GM19351 (cell line): ENCODE data around the gene KAT6B.
"Not testable (repeated sequence)": the region's sequence is repeated elsewhere in the genome, so short reads cannot be mapped to it uniquely, and the experiment has no call there.

Source experiments
- ATAC-seq: cut with Tn5 transposase; IDR thresholded peaks from one replicate; pipeline ENCODE4 v1.9.1; 2021; ENCODE audit warnings: mild to moderate bottlenecking, moderate library complexity; ENCODE audit not compliant: unreplicated experiment

Gene KAT6B

GRCh38 chr10:74913377-74913979 is 87.1 kb downstream of the KAT6B start:
- ATAC-seq = no peak

DNA sequence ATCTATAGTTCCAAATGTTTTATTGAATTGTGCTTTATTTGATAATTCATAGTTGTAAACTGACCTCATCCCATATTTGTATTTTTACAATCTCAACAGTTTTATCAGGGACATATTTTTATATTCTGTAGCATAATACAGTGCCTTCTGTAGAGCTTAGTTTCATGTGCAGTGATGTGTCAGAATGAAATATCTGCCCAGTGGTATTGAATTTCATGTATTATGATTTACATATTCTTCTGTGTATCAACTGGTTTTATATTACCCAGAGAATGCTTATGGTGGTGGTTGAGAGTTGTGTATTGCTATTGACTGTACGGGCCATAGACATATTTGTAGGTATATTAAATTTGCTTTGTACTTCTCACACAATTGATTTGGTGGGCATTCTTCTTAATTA is 89.9 kb downstream of the KAT6B start:
- no peak for ATAC-seq

DNA sequence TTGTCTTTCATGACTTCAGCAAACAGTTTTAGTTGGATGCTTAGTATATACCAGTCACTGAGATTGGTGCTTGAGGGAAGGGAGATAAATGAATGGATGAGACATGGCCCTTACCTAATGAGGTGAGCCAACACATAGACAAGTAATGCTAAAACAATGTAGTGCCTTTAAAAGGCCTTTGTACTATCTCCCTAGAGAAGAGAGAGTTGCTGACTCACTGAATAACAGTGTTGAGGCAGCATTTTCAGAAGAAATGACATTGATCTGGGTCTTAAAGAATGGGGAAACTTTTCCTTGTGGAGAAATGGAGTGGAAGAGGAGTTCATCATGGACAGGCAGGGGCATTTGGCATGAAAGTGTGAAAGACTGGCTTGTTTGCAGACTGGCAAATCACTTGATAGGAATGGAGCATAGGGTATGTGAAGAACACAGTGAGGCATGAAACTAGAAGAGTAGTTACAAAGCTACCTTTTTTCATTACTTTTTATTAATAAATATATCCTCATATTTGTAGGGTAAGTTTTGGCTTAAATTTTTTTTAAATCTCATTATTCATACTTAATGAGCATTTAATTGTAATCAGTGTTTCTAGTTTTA is 91.2 kb downstream of the KAT6B start:
- no peak for ATAC-seq

- ATAC-seq = no peak
Measured at GRCh38 chr10:74919671-74920070, 93.3 kb downstream of the KAT6B start.

- ATAC-seq = not testable (repeated sequence)
Measured at GRCh38 chr10:74921070-74921469, 94.7 kb downstream of the KAT6B start.

DNA sequence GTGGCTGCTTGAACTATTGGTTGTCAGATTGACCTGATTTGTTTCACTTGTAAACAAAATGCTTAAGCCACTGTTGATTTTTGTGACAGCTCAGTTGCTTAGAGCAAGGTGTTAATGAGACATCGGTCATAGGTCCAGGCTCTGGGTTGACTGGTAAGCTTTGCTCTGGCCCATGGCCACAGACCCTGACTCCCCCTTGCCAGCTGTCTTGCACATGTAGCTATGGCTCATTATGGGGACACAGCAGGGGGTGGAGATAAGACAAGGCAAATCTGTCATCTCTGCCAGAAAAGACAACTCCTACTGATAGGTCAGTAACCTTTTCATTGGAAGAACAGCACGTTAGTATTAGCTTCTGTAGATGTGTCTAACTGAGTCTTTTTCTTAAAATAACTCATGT is 95.3 kb downstream of the KAT6B start:
- ATAC-seq = no peak

- ATAC-seq = no peak
Measured at GRCh38 chr10:74922921-74923320, 96.5 kb downstream of the KAT6B start.

DNA sequence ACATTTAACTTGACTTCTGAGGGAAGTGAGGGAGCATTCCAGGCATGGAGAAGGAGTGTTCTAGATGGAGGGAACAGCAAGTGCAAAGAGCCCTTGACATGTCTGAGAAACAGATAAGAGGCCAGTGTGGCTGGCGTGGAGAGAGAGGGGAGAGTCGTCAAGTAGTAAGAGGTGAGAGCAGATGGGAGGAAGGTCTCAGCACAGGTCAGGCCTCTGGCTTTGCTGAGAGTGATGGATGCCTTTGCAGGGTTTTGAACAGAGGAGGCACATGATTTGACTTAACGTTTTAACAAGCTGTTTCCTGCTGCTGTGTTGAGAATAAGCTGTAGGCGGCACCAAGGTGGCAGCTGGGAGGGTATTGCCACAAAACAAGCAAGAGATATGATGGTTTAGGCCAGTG is 97.2 kb downstream of the KAT6B start:
- no peak for ATAC-seq

DNA sequence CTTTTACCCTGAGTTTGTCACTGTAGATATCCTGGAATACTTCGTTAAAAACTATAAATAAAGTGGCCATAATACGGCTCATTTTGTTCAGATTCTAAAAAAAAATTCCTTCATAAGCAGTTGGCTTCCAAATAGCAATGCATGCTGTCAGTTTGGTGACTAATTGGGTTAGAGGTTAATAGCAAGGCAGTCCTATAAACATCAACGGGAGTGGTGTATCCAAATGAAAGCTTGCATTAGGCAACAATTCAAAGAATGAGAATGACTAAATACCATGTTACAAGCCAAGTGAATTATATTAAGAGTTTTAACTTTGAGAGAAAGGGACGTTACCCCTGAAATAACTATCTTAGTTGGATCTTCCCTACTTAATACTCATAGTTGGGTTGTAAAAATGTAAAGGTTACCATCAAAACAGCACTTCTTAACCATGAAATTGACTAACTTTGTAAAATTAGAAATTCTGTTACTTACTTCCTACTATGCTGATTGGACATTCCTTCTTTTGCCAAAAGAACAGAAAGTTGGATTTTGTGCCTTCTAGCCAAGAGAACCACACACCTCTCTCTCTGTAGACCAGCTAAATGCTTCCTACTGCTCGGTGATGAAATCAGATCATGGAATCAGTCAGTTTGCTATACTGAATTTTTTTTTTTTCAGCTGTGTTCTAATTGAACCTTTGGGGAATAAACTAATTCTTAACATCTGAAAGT is 98.0 kb downstream of the KAT6B start:
- ATAC-seq = no peak

GRCh38 chr10:74925291-74925690 is 98.9 kb downstream of the KAT6B start:
- ATAC-seq = no peak

DNA sequence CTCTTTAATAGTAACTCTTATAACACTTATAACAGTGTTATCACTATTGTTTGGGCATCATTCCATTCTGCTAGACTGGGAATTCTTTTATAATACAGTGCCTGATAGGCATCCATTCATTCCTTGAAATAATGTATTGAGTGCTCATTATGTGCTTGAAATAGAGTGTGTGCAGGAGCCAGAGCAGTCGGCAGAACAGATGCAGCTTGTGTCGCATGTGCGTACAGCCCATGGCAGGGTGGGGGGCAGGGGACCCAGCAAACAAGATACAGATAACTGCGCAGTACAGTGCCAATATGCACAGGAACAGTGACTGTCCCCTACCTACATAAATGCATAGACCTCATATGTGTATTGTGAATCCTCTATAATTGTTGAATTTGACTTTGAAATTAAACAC is 99.3 kb downstream of the KAT6B start:
- ATAC-seq = no peak

GRCh38 chr10:74926791-74927585 is 100.6 kb downstream of the KAT6B start:
- ATAC-seq = no peak

DNA sequence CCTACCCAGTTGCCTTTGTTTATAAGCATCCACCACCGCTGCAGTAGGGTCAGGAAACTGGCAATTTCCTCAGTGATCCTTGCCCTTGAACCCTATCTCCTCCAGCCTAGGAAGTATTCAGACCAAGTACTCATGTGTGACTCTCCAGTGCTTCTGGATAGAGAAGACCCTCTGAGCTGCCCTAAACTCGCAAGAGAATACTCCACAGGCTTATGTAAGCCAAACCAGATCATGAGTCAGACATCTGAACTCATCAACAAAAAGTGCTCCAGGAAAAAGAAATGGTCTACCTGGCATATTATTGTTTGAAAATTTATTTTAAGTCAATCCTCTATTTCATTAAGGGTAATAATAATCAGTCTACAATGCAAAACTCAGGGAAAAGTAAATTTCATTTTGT is 101.3 kb downstream of the KAT6B start:
- ATAC-seq = no peak

DNA sequence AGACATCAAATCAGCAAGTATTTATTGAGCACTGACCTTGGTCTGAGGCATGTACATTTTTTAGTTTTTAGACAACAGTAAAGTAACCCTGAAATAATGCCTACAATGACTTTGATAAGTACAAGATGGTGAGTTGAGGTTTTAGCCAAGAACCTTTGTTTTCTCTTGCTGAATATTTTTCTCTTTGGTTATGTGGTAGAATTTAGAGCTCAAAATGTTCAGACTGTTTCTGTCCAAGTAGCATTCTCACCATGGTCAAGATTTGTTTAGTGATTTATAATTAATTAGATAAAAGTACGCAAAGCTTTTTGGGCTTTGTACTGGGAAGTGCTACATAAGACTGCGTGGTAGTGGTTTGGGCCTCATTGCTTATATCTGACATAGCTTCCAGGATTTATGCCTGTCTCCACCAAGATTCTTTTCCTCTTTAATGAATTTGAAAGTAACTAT is 102.4 kb downstream of the KAT6B start:
- ATAC-seq = no peak

- ATAC-seq = no peak
Measured at GRCh38 chr10:74929197-74929596, 102.8 kb downstream of the KAT6B start.

DNA sequence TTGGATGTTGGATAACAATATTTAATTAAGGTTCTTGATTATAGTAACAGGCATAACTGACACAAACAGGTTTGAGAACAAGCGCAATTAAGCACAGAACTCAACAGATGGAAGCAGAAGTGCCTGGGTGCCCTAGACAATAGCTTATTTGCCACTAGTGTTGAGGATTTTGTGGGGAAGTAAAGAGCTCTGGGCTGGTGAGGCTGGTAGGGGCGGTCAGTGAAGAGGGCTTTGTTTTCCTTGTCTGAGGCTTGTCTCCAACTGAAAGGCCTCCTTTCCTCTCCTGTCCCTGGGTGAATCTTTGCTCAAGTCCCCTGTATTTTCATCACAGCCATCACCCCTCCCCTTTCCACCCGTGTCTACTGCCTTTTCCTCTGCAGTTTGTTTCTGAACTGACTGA is 104.6 kb downstream of the KAT6B start:
- ATAC-seq = no peak

DNA sequence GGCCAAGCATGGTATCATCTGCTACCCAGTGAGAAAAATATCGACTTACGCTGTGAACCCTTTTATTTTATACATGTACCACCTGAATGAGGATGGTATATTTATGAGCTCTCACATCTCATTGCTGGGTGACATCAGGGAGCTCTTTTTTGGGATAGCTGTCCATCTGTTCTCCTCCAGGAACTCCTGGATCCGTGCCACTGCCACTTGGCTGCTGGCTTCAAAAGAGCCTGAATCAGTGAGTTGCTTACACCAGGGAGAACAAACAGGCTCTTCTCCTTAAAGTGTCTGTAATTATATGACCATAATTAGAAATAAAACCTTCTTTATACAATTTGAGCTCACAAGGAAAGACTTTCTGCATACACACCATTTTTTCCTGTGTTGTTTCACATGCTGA is 106.2 kb downstream of the KAT6B start:
- ATAC-seq = no peak

GRCh38 chr10:74934100-74934812 is 107.9 kb downstream of the KAT6B start:
- ATAC-seq = no peak

GRCh38 chr10:74936577-74937265 is 110.3 kb downstream of the KAT6B start:
- no peak for ATAC-seq

DNA sequence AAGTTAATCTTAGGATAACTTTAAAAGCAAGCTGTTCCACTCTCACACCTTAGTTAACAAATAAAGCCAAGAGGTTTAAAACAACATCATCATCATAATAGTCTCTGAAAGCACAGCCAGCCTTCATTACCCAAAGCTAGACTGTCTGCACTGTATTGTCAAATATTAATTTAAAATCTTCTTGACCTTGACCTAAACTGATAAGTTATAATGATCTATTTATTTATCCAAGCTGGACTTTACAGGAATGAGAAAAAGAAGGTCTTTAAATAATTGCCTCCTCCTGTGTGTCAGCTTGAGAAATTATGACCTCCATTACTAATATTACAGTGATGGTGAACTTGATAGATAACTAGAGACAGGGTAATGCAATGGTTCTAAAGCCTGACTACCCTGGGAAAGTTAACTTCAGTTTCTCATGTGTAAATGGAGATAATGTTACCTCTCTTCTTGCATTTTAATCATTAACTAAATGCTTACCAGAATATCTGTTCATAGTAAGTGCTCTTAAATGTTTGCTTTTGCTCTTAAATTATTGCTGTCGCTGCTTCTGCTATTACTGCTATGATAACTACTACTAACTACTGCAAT is 111.0 kb downstream of the KAT6B start:
- no peak for ATAC-seq
